ENCODE results near the gene KLF15. TPM values are rescaled to one million over a fixed set of nuclear protein-coding genes. Genes with fewer than 3 reads are reported as not detected.
A peak's percentile ranks its signal among the peaks of the same experiment; 100 is the strongest.

KLF15 gene
- total and polyA plus RNA-seq, 2 donors from 2014 or later: 22.9 to 30.0 TPM

DNA sequence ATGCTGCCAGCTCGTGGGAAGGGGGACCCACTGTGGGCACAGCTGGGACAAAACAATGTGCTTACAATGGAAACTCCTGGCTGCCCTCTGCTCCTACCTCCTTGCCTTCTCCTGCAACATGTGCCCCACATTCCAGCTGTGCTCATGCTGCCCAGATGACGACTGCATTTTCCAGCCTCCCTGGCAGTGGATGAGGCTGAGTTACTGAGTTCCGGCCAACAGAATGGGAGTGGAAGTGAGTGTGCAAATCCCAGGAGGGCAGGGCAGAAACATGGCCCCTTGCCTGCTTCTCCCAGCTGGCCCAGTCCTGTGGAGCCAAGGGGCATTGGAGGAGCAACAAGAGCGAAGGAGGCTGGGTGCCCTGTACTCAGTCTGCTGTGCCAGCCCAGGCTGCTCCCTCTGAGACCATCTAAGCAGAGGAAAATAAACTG lies 17.1 kb downstream of the KLF15 start:
- peak in 2 of 5 donors; percentile 18 to 27 for DNase-seq
- no peak for FAIRE-seq
- H3K4me3 ChIP-seq (ENCODE audit: low read length in 3 of 3): no peak overlapping the region
- peaks cover 0 to 2% (median 0%) of the 10 kb centered on the region in 3 donors for H3K36me3 ChIP-seq (ENCODE audit: control insufficient read depth in 2 of 3, insufficient read depth in 3 of 3, low read length in 3 of 3)
- H3K9ac ChIP-seq (ENCODE audit: low read length in 3 of 3): no peak overlapping the region
- TF ChIP-seq CTCF (IDR thresholded peaks at IDR 0.05; ENCODE audit: borderline replicate concordance, extremely low read depth, insufficient read depth): no peak
- no peaks in the 10 kb centered on the region for H3K9me3 ChIP-seq (ENCODE audit: control insufficient read depth in 2 of 3, insufficient read depth in 1 of 3, low read length in 3 of 3)
- H3K27me3 ChIP-seq (ENCODE audit: control insufficient read depth, insufficient read depth, low read length): no peaks in the 10 kb centered on the region
- no peak overlapping the region for H3K27ac ChIP-seq (ENCODE audit: low read depth in 2 of 2, low read length in 2 of 2)
- peaks cover 0 to 4% (median 3%) of the 10 kb centered on the region in 3 donors for H3K4me1 ChIP-seq (ENCODE audit: control insufficient read depth in 2 of 3, insufficient read depth in 2 of 3, low read depth in 1 of 3, low read length in 3 of 3)
- intact Hi-C loops (cut with DNase I): no loop called here

DNA sequence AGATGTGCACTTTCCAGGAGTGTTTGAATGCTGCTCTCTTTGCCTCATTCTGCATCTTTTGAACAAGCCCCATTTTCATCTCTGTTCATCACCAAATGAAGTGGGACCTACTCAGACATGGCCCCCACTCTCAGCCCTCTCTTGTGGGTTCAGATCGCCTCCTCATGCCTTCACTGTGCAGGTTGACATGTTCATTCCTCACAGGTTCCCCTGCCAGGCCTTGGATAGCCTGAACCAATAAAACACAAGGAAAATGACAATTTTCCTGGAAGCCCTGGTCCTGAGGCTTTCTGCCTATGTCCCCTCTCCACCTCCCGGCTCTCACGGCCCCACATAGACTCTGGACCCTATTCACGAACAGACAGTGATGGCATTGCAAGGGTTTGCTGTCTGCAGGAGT lies 17.7 kb downstream of the KLF15 start:
- no peak for TF ChIP-seq CTCF (IDR thresholded peaks at IDR 0.05; ENCODE audit: borderline replicate concordance, extremely low read depth, insufficient read depth)
- H3K27ac ChIP-seq (ENCODE audit: low read depth in 2 of 2, low read length in 2 of 2): no peak overlapping the region
- H3K27me3 ChIP-seq (ENCODE audit: control insufficient read depth, insufficient read depth, low read length): no peaks in the 10 kb centered on the region
- FAIRE-seq: no peak
- no peak overlapping the region for H3K4me3 ChIP-seq (ENCODE audit: low read length in 3 of 3)
- H3K4me1 ChIP-seq (ENCODE audit: control insufficient read depth in 2 of 3, insufficient read depth in 2 of 3, low read depth in 1 of 3, low read length in 3 of 3): peaks cover 0 to 4% (median 3%) of the 10 kb centered on the region in 3 donors
- no peaks in the 10 kb centered on the region for H3K9me3 ChIP-seq (ENCODE audit: control insufficient read depth in 2 of 3, insufficient read depth in 1 of 3, low read length in 3 of 3)
- peak in 1 of 5 donors; percentile 21 for DNase-seq
- intact Hi-C loops (cut with DNase I): no loop called here
- H3K9ac ChIP-seq (ENCODE audit: low read length in 3 of 3): no peak overlapping the region
- H3K36me3 ChIP-seq (ENCODE audit: control insufficient read depth in 2 of 3, insufficient read depth in 3 of 3, low read length in 3 of 3): no peaks in the 10 kb centered on the region

DNA sequence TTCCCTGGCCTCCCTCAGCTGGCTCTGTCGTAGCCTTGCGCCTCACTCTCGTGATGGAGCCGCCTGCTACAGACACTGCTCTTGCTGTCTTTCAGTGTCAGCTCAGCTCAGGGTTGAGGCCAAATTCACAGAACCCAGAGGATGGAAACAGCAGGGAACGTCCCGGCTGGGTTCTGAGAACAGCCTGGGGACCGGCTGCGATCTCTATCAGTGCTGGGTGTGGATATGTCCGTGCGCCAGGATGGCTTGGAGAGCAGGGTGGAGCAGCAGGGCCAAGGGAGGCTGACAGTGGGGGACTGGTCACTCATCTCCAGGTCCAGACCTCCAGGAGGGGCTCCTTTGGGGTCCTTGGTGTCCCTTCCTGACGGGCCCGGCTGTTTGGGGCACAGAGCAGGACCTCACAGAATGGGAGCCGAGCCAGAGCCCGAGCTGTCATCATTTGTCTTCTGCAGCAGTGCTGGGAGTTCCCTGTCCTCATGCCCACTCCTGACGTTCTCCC lies 18.4 kb downstream of the KLF15 start:
- FAIRE-seq: no peak

More for the DNA sequence above, 18.4 kb downstream of the KLF15 start:
- H3K9ac ChIP-seq (ENCODE audit: low read length in 3 of 3): no peak overlapping the region
- H3K9me3 ChIP-seq (ENCODE audit: control insufficient read depth in 2 of 3, insufficient read depth in 1 of 3, low read length in 3 of 3): no peaks in the 10 kb centered on the region
- intact Hi-C loops (cut with DNase I): no loop called here
- no peaks in the 10 kb centered on the region for H3K36me3 ChIP-seq (ENCODE audit: control insufficient read depth in 2 of 3, insufficient read depth in 3 of 3, low read length in 3 of 3)
- peaks cover 0 to 4% (median 3%) of the 10 kb centered on the region in 3 donors for H3K4me1 ChIP-seq (ENCODE audit: control insufficient read depth in 2 of 3, insufficient read depth in 2 of 3, low read depth in 1 of 3, low read length in 3 of 3)
- no peaks in the 10 kb centered on the region for H3K27me3 ChIP-seq (ENCODE audit: control insufficient read depth, insufficient read depth, low read length)
- peak in 2 of 5 donors; percentile 18 to 71 for DNase-seq
- H3K4me3 ChIP-seq (ENCODE audit: low read length in 3 of 3): no peak overlapping the region
- no peak for TF ChIP-seq CTCF (IDR thresholded peaks at IDR 0.05; ENCODE audit: borderline replicate concordance, extremely low read depth, insufficient read depth)
- no peak overlapping the region for H3K27ac ChIP-seq (ENCODE audit: low read depth in 2 of 2, low read length in 2 of 2)

Measured in kidney (tissue), 14 donors.